DMS114 treated with DMSO at 0.1 percent for 48 hours (cell line): ENCODE results near the gene STXBP4.

Experiments
- DNase-seq: peaks from one replicate; lab custom pipeline; 2025; ENCODE audit not compliant: unreplicated experiment; lab: John Stamatoyannopoulos, UW

STXBP4 gene

GRCh38 chr17:55116440-55116914 lies 147.9 kb downstream of the STXBP4 start:
- no peak for DNase-seq

- no peak for DNase-seq
These were observed 148.6 kb downstream of the STXBP4 start for GRCh38 chr17:55117164-55117563.

- DNase-seq = no peak
These were observed 152.1 kb downstream of the STXBP4 start for GRCh38 chr17:55120651-55121050.

GRCh38 chr17:55121268-55121667 lies 152.7 kb downstream of the STXBP4 start:
- DNase-seq = no peak

- DNase-seq = no peak
These were observed 153.5 kb downstream of the STXBP4 start for GRCh38 chr17:55122114-55122513.

- DNase-seq = no peak
These were observed 156.3 kb downstream of the STXBP4 start for GRCh38 chr17:55124730-55125360.

- no peak for DNase-seq
These were observed 165.0 kb downstream of the STXBP4 start for GRCh38 chr17:55133583-55133982.

GRCh38 chr17:55134486-55135157 lies 166.1 kb downstream of the STXBP4 start:
- no peak for DNase-seq

GRCh38 chr17:55140809-55141208 lies 172.2 kb downstream of the STXBP4 start:
- no peak for DNase-seq

GRCh38 chr17:55144518-55144917 lies 176.0 kb downstream of the STXBP4 start:
- DNase-seq = no peak

GRCh38 chr17:55149485-55149884 lies 180.9 kb downstream of the STXBP4 start:
- no peak for DNase-seq

- no peak for DNase-seq
These were observed 183.7 kb downstream of the STXBP4 start for GRCh38 chr17:55152236-55152635.

GRCh38 chr17:55154101-55154500 lies 185.5 kb downstream of the STXBP4 start:
- DNase-seq = no peak

GRCh38 chr17:55155856-55156560 lies 187.4 kb downstream of the STXBP4 start:
- DNase-seq = no peak

GRCh38 chr17:55157165-55157564 lies 188.6 kb downstream of the STXBP4 start:
- DNase-seq = no peak

GRCh38 chr17:55158439-55158838 lies 189.9 kb downstream of the STXBP4 start:
- no peak for DNase-seq

GRCh38 chr17:55159251-55159650 lies 190.7 kb downstream of the STXBP4 start:
- no peak for DNase-seq

GRCh38 chr17:55160501-55160900 lies 191.9 kb downstream of the STXBP4 start:
- DNase-seq = no peak

GRCh38 chr17:55161935-55162555 lies 193.5 kb downstream of the STXBP4 start:
- no peak for DNase-seq

- no peak for DNase-seq
These were observed 194.0 kb downstream of the STXBP4 start for GRCh38 chr17:55162556-55162946.

GRCh38 chr17:55163408-55163807 lies 194.8 kb downstream of the STXBP4 start:
- DNase-seq = no peak

GRCh38 chr17:55166506-55166905 lies 197.9 kb downstream of the STXBP4 start:
- DNase-seq = no peak
